Hematopoietic multipotent progenitor cell treated with erythropoietin and hydrocortisone succinate and interleukin-3 and kit ligand, for 4 days (in vitro differentiated cells): ENCODE data around the gene PREX1.

Experiments used
- DNase-seq: peaks from one replicate; pipeline ENCODE4 v3.0.0-alpha.2; 2015

Gene PREX1

GRCh38 chr20:48597521-48598302, 230.1 kb downstream of the PREX1 start:
- DNase-seq, result no peak

- no peak for DNase-seq
These were observed 231.4 kb downstream of the PREX1 start for GRCh38 chr20:48596334-48596898.

- no peak for DNase-seq
These were observed 232.1 kb downstream of the PREX1 start for GRCh38 chr20:48595495-48596333.

- DNase-seq, result no peak
These were observed 233.3 kb downstream of the PREX1 start for GRCh38 chr20:48594533-48594932.

- DNase-seq, result no peak
These were observed 235.5 kb downstream of the PREX1 start for GRCh38 chr20:48592107-48592940.

- no peak for DNase-seq
These were observed 241.1 kb downstream of the PREX1 start for GRCh38 chr20:48586730-48587129.

- DNase-seq, result no peak
These were observed 242.5 kb downstream of the PREX1 start for GRCh38 chr20:48585061-48585870.

- DNase-seq, result no peak
These were observed 243.3 kb downstream of the PREX1 start for GRCh38 chr20:48584391-48585060.

- no peak for DNase-seq
These were observed 244.0 kb downstream of the PREX1 start for GRCh38 chr20:48583801-48584200.

GRCh38 chr20:48583171-48583570, 244.6 kb downstream of the PREX1 start:
- DNase-seq, result no peak

GRCh38 chr20:48582673-48582985, 245.2 kb downstream of the PREX1 start:
- DNase-seq, result no peak

GRCh38 chr20:48581167-48581566, 246.6 kb downstream of the PREX1 start:
- no peak for DNase-seq

- no peak for DNase-seq
These were observed 249.3 kb downstream of the PREX1 start for GRCh38 chr20:48578397-48579098.

- DNase-seq, result no peak
These were observed 250.2 kb downstream of the PREX1 start for GRCh38 chr20:48577557-48577956.

- peak; percentile 10 for DNase-seq
These were observed 253.4 kb downstream of the PREX1 start for GRCh38 chr20:48574383-48574782.
